ENCODE data around the gene COX6A1.
"Not testable (repeated sequence)": the region's sequence is repeated elsewhere in the genome, so short reads cannot be mapped to it uniquely, and the experiment has no call there.

Gene COX6A1

DNA sequence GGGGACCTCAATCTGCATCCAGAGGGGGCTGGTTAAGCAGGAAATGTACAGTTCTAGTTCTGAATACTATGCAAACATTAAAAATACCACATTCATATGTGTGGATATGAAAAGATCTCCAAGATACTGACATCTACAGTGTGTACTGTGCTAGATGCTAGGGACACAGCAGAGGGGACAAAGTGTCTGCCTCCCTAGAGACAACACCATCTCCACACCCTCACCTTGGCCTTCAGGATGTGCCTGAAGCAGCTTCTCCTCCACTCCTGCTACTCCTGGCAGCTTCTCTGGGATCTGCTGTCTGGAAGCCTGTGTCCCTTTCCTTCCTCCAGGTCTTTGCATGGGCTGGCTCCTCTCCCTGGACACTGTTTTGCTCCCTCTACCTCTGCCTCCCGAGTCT, 42.3 kb downstream of the COX6A1 start:
- TF ChIP-seq, protein P1, sequence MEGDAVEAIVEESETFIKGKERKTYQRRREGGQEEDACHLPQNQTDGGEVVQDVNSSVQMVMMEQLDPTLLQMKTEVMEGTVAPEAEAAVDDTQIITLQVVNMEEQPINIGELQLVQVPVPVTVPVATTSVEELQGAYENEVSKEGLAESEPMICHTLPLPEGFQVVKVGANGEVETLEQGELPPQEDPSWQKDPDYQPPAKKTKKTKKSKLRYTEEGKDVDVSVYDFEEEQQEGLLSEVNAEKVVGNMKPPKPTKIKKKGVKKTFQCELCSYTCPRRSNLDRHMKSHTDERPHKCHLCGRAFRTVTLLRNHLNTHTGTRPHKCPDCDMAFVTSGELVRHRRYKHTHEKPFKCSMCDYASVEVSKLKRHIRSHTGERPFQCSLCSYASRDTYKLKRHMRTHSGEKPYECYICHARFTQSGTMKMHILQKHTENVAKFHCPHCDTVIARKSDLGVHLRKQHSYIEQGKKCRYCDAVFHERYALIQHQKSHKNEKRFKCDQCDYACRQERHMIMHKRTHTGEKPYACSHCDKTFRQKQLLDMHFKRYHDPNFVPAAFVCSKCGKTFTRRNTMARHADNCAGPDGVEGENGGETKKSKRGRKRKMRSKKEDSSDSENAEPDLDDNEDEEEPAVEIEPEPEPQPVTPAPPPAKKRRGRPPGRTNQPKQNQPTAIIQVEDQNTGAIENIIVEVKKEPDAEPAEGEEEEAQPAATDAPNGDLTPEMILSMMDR (IDR thresholded peaks at IDR 0.05; ENCODE audit: insufficient read depth, low read length, poor library complexity, severe bottlenecking), result no peak
- DNase-seq (ENCODE audit: extremely low read depth, insufficient read length), result no peak
- H3K27me3 ChIP-seq (replicated peaks; ENCODE audit: control insufficient read depth, insufficient read depth, low read length), result no peaks in the 10 kb centered on the region

DNA sequence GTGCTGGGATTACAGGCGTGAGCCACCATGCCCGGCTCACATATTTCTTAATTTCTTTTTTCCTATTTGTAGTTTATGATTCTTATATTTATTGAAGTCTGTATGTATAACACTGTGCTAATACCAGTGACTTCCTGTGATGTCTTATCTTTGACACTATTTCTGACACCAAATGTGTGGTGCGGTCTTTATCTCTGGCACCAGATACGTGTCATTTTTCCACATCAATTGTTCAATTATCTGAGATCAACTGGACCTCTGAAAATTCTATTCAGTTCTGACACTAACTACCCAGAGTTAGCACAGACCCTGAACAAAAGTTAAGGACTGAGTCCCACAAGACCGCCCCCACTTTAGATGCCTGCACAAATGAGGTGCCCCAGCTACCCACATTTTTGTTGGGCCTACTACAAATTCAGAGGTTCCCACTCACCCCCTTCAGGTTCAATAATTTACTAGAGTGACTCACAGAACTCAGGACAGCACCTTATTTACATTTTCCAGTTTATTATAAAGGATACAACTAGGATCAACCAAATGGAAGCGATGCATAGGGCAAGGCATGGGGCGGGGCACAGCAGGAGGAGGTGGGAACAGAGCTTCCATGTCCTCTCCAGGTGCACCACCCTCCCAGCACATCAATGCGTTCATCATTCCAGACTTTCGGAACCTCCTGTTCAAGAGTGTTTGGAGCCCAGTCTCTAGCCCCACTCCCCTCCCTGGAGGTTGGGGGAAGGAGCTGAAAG, 43.3 kb downstream of the COX6A1 start:
- H3K4me3 ChIP-seq (replicated peaks; ENCODE audit: low read depth, low read length), result no peak overlapping the region
- TF ChIP-seq, protein P1 (IDR thresholded peaks at IDR 0.05; ENCODE audit: insufficient read depth, low read length, poor library complexity, severe bottlenecking), result no peak
- no peaks in the 10 kb centered on the region for H3K27me3 ChIP-seq (replicated peaks; ENCODE audit: control insufficient read depth, insufficient read depth, low read length)
- H3K36me3 ChIP-seq (ENCODE audit: control insufficient read depth, insufficient read depth, low read length), result no peaks in the 10 kb centered on the region; the same call in 1 of the 2 replicates
- no peak for DNase-seq (ENCODE audit: extremely low read depth, insufficient read length)

More for the DNA sequence above, 42.3 kb downstream of the COX6A1 start:
- H3K36me3 ChIP-seq (ENCODE audit: control insufficient read depth, insufficient read depth, low read length), result no peaks in the 10 kb centered on the region; the same call in 1 of the 2 replicates
- no peak overlapping the region for H3K4me3 ChIP-seq (replicated peaks; ENCODE audit: low read depth, low read length)

DNA sequence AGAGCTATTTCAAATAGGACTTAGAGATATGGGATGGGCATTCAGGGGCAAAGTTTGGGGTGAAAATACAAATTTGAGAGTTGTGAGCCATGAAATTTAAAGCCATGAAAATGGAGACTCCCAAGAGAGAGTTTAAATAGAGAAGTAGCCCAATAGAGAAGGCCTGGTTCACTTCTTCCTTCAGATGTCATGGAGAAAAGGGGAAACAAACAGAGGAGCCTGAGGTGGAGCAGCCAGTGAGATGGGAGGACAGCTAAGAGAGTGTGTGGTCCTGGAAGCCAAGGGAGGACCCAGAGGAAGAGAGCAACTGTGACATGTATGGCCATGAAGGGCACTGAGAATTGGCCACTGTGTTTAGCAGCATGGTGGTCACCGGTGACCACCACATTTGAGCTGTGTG, 45.7 kb downstream of the COX6A1 start:
- no peak overlapping the region for H3K4me3 ChIP-seq (replicated peaks; ENCODE audit: low read depth, low read length)
- no peak for DNase-seq (ENCODE audit: extremely low read depth, insufficient read length)
- H3K36me3 ChIP-seq (ENCODE audit: control insufficient read depth, insufficient read depth, low read length), result no peaks in the 10 kb centered on the region; the same call in 1 of the 2 replicates
- TF ChIP-seq, protein P1 (IDR thresholded peaks at IDR 0.05; ENCODE audit: insufficient read depth, low read length, poor library complexity, severe bottlenecking), result no peak
- H3K27me3 ChIP-seq (replicated peaks; ENCODE audit: control insufficient read depth, insufficient read depth, low read length), result no peaks in the 10 kb centered on the region

DNA sequence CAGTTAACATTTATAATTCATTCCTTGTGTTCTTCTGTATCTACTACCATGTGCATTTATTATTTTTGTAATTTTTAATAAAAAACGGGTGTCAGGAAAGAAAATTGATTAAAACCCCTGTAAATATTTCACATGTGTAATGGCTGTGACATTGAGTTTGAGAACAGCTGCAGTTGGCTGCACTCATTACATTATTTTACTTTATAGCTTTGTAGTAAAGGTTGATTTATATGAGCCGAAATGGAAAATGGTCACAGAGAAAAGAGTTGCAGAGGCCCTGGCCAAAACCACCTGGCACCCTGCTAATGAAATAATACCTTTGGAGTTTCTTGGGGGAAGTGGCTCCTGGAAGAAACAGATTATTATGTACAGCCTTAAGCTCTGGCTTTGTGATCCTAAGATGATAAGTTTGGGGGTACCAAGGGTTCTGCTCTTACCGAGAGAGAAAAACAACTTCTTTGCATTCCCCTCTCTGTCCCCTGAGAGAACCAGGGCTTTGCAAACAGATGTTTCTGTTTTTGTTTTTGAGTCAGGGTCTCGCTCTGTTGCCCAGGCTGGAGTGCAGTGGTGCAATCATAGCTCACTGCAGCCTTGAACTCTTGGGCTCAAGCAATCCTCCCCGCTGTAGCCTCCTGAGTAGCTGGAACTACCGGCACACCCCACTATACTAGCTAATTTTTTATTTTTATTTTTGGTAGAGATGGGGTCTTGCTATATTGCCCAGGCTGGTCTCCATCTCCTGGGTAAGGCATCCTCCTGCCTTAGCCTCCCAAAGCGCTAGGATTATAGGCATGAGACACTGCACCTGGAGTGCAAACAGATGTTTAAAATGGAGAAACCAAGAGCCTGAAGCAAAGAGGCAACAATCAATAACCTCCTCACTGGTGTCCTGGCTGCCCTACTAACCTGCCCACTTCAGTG, 48.3 kb downstream of the COX6A1 start:
- no peak overlapping the region for H3K4me3 ChIP-seq (replicated peaks; ENCODE audit: low read depth, low read length)
- peak; percentile 31 for DNase-seq (ENCODE audit: extremely low read depth, insufficient read length)
- TF ChIP-seq, protein P1 (IDR thresholded peaks at IDR 0.05; ENCODE audit: insufficient read depth, low read length, poor library complexity, severe bottlenecking), result no peak
- H3K27me3 ChIP-seq (replicated peaks; ENCODE audit: control insufficient read depth, insufficient read depth, low read length), result no peaks in the 10 kb centered on the region
- H3K36me3 ChIP-seq (ENCODE audit: control insufficient read depth, insufficient read depth, low read length), result peaks cover 2% of the 10 kb centered on the region

DNA sequence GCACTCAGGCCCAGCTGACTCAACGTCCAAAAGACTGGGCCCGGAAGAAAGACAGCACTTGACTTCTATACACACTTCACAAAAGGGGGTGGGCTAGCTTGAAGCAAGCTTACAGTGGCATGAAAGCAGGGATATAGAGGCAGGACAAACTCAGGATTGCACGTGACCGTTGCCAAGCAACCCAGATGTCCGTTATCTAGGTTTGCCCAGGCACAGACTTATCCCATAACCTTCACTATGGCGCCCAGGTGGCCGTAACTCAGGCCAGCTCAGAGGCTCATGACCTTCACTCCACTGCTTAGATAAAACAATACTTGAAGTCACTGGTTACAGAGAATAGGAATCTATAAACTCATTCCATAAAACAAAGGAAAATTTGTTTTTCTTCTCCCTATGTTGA, 49.6 kb downstream of the COX6A1 start:
- DNase-seq (ENCODE audit: extremely low read depth, insufficient read length); H3K36me3 ChIP-seq (ENCODE audit: control insufficient read depth, insufficient read depth, low read length); H3K4me3 ChIP-seq (replicated peaks; ENCODE audit: low read depth, low read length); H3K27me3 ChIP-seq (replicated peaks; ENCODE audit: control insufficient read depth, insufficient read depth, low read length): not testable (repeated sequence)

DNA sequence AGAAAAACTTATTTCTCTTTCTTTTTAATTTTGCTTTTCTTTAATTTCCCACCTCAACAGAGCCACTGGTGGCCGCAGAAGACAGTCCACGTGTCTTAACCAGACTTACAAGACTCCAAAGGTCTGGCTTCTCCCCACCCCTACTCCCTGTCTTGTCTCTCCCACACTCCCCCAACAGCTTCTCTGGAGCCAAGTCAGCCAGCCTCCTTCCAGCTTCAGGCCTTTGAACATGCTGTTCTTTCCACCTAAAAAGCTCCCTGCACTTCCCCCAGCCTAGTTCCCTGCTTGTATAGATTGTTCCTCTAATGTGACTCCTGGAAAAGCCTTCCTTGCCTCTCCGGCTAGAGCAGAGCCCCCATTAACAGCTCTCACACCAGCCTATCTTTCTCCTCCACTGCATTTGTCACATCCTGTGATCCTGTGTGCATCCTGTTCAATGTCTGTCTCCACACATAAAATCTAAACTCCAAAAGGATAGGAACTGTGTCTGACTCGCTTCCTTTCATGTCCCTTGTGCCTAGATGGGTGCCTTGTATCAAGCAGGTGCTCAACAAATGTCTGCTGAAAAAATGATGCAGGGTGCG, 50.2 kb downstream of the COX6A1 start:
- DNase-seq (ENCODE audit: extremely low read depth, insufficient read length), result no peak
- TF ChIP-seq, protein P1 (IDR thresholded peaks at IDR 0.05; ENCODE audit: insufficient read depth, low read length, poor library complexity, severe bottlenecking), result no peak
- Histone ChIP-seq H3K27me3 (replicated peaks; ENCODE audit: control insufficient read depth, insufficient read depth, low read length) (no peaks in the 10 kb centered on the region), H3K36me3 (ENCODE audit: control insufficient read depth, insufficient read depth, low read length) (peaks cover 5% of the 10 kb centered on the region), H3K4me3 (replicated peaks; ENCODE audit: low read depth, low read length) (no peak overlapping the region)
